ENCODE measurements around the gene S1PR4.

DNA sequence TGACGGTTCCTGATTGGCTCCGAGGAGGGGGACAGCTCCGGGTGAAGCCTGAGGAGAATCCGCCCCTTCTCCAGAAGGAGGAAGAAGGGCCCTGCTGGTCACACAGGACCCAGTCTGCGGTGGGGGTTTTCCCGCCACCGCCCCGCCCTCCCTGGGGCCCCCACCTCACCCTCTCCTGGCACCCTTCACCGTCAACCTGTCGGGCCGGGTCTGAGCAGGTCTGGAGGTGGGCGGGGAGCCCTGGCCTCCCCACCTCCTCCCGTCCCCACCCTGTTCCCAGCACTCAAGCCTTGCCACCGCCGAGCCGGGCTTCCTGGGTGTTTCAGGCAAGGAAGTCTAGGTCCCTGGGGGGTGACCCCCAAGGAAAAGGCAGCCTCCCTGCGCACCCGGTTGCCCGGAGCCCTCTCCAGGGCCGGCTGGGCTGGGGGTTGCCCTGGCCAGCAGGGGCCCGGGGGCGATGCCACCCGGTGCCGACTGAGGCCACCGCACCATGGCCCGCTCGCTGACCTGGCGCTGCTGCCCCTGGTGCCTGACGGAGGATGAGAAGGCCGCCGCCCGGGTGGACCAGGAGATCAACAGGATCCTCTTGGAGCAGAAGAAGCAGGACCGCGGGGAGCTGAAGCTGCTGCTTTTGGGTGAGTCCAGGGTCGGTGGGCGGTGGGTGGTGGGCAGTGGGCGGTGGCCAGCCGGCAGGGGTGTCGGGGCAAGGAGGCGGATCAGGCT, 42.4 kb upstream of the S1PR4 start, which contains the start of gene GNA15:
- TF ChIP-seq, protein P1, sequence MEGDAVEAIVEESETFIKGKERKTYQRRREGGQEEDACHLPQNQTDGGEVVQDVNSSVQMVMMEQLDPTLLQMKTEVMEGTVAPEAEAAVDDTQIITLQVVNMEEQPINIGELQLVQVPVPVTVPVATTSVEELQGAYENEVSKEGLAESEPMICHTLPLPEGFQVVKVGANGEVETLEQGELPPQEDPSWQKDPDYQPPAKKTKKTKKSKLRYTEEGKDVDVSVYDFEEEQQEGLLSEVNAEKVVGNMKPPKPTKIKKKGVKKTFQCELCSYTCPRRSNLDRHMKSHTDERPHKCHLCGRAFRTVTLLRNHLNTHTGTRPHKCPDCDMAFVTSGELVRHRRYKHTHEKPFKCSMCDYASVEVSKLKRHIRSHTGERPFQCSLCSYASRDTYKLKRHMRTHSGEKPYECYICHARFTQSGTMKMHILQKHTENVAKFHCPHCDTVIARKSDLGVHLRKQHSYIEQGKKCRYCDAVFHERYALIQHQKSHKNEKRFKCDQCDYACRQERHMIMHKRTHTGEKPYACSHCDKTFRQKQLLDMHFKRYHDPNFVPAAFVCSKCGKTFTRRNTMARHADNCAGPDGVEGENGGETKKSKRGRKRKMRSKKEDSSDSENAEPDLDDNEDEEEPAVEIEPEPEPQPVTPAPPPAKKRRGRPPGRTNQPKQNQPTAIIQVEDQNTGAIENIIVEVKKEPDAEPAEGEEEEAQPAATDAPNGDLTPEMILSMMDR (IDR thresholded peaks at IDR 0.05; ENCODE audit: poor library complexity), result no peak
- no peak for TF ChIP-seq EZH2phosphoT487 (IDR thresholded peaks at IDR 0.05; ENCODE audit: low read depth, severe bottlenecking, unreplicated experiment)
- no peak for TF ChIP-seq EZH2 (IDR thresholded peaks at IDR 0.05; ENCODE audit: borderline replicate concordance)

All from hepatocyte (in vitro differentiated cells).